Epithelial cell of esophagus (primary cell): ENCODE measurements around the gene SIK2.

ENCODE experiments used
- DNase-seq: peaks from one replicate; pipeline ENCODE4 v3.0.0; 2010; ENCODE audit warnings: low read depth
- H3K4me3 ChIP-seq: 2 replicates; pipeline ENCODE4 v1.5.1; 2011; ENCODE audit warnings: mild to moderate bottlenecking, low read length, control low read depth
- TF ChIP-seq, protein P1 (sequence below): IDR thresholded peaks from 2 replicates; pipeline ENCODE4 v1.5.1; 2011; ENCODE audit warnings: low read depth, mild to moderate bottlenecking, low read length, control low read depth, inconsistent platforms; ENCODE audit not compliant: insufficient read depth; ENCODE audit errors: missing control alignments

SIK2 gene

DNA sequence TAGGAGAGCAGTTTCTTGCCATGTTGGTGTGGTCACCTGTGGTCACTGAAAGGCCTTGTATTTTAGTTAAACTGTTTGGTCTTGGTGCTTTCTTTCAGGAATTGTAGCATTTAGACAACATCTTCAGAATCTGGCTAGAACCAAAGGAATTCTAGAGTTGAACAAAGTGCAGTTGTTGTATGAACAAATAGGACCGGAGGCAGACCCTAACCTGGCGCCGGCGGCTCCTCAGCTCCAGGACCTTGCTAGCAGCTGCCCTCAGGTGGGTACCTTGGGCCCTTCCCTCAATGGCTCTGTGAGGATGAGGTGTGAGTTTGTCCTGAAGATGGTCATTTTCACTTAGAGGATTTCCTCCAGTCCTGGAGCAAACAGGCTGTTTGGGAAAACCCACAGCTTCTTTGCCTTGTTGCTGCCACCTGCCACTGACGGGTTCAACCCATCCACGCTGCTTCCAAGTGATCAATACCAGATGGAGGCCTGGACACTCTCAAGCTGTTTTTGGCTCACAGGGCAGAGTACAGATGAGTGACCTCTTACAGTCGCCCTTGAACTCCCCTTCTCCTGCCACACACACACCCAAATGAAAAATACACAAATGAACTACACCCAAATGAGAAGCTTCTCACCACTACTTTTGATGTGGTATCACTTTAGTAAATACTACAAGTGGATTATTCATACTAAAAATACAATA, 118.7 kb downstream of the SIK2 start:
- TF ChIP-seq, protein P1, sequence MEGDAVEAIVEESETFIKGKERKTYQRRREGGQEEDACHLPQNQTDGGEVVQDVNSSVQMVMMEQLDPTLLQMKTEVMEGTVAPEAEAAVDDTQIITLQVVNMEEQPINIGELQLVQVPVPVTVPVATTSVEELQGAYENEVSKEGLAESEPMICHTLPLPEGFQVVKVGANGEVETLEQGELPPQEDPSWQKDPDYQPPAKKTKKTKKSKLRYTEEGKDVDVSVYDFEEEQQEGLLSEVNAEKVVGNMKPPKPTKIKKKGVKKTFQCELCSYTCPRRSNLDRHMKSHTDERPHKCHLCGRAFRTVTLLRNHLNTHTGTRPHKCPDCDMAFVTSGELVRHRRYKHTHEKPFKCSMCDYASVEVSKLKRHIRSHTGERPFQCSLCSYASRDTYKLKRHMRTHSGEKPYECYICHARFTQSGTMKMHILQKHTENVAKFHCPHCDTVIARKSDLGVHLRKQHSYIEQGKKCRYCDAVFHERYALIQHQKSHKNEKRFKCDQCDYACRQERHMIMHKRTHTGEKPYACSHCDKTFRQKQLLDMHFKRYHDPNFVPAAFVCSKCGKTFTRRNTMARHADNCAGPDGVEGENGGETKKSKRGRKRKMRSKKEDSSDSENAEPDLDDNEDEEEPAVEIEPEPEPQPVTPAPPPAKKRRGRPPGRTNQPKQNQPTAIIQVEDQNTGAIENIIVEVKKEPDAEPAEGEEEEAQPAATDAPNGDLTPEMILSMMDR, result no peak
- DNase-seq, result no peak
- no peak overlapping the region for H3K4me3 ChIP-seq

DNA sequence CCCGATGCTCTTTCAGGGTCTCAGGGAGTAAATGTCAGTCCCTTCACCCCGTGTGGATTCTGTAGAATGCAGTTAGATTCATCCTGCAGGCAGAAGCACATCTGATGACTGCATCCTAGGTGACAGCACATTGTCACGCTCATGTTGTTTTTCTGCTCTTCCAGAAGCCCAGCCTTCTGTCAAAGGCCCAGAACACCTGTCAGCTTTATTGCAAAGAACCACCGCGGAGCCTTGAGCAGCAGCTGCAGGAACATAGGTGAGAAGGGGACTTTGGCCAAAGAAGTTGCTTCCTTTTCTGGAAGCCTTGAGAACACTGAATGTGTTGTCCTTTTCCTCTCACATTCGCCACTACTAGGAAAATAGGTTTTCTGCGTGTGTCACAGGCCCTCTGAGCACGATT, 120.3 kb downstream of the SIK2 start:
- no peak overlapping the region for H3K4me3 ChIP-seq
- DNase-seq, result no peak
- TF ChIP-seq, protein P1, result no peak

DNA sequence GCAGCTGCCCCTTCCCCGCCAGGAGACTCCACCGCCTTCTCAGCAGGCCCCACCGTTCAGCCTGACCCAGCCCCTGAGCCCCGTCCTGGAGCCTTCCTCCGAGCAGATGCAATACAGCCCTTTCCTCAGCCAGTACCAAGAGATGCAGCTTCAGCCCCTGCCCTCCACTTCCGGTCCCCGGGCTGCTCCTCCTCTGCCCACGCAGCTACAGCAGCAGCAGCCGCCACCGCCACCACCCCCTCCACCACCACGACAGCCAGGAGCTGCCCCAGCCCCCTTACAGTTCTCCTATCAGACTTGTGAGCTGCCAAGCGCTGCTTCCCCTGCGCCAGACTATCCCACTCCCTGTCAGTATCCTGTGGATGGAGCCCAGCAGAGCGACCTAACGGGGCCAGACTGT, 121.3 kb downstream of the SIK2 start:
- no peak overlapping the region for H3K4me3 ChIP-seq
- TF ChIP-seq, protein P1, result no peak
- DNase-seq, result no peak

DNA sequence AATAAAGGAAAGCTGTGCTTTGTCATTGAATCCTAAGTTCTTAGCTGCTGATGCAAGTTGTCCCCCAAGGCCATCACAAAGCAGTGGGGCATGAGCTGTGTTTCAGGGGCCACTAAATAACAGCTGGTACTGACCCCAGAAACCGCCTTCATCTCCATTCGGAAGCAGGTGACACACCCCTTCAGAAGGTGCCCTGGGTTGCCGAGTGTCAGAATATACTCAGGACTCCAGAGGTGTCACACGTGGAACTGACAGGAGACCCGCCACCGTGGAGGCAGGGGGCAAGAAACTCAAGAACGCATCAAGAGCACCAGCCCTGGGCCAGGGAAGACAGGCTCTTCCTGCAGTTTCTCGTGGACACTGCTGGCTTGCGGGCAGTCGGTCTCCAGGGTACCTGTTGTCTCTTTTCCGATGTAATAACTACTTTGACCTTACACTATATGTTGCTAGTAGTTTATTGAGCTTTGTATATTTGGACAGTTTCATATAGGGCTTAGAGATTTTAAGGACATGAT, 122.4 kb downstream of the SIK2 start:
- no peak for DNase-seq
- TF ChIP-seq, protein P1, result no peak

DNA sequence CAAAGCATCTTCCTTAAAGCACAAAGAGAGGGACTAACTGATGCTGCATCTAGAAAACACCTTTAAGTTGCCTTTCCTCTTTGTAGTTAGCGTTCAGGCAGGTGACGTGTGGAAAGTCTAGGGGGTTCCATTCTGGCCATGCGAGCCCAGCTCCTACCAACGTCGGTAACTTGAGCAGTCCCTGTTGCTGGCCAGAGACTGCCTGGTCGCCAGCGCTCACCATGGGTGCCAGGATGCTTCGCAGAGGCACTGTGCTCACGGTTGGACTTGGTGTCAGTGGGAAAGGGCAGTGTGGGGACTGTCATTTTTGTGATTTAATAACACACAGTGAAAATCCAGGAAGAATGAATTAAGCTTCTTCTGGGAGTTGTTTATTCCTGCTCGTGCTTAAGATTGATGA, 123.4 kb downstream of the SIK2 start:
- no peak for DNase-seq
- TF ChIP-seq, protein P1, result no peak
- no peak overlapping the region for H3K4me3 ChIP-seq

More for the DNA sequence above, 122.4 kb downstream of the SIK2 start:
- no peak overlapping the region for H3K4me3 ChIP-seq

DNA sequence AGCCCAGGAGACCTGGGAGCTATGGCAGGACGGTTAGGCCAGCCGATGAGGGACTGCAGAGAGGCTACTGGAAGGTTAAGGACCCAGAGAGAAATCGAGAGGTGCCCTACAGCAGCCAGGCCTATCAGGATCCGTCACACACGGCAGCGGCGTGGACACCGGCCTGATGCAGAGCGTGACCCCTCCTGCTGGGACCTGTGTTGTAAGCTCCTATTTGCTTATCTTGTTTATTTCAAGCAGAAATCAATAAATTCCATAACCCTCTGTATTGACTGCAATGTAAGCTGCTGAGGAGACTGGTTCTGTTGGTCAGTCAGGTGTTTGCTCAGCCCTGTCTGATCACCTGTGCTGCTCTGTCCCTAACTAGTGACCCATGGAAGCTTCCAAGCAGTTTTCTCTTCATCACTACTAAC, 124.1 kb downstream of the SIK2 start:
- no peak overlapping the region for H3K4me3 ChIP-seq
- no peak for DNase-seq
- TF ChIP-seq, protein P1, result no peak

DNA sequence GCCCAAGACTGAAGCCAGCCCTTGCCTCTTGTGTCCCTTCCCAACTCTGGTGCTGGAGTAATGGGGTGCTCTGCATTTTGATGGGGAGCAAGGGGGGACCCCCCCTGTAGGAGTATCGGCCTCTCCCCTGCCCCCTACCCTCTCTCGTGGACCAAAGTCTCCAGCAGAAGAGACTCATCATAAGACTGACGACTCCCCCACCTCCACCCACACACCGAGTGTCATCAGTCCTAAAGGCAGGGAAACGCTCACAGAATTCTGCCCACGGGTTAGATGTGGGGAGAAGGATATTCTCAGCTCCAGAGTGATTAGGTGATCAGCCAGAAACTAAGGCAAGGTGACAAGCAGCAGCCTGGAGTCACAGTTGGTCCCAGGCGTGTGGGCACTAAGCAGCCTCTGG, 125.2 kb downstream of the SIK2 start:
- TF ChIP-seq, protein P1, result no peak
- DNase-seq, result no peak
- no peak overlapping the region for H3K4me3 ChIP-seq
